ENCODE measurements around the gene GRIK2.
"Not testable (repeated sequence)": the region's sequence is repeated elsewhere in the genome, so short reads cannot be mapped to it uniquely, and the experiment has no call there.

GRIK2 gene

DNA sequence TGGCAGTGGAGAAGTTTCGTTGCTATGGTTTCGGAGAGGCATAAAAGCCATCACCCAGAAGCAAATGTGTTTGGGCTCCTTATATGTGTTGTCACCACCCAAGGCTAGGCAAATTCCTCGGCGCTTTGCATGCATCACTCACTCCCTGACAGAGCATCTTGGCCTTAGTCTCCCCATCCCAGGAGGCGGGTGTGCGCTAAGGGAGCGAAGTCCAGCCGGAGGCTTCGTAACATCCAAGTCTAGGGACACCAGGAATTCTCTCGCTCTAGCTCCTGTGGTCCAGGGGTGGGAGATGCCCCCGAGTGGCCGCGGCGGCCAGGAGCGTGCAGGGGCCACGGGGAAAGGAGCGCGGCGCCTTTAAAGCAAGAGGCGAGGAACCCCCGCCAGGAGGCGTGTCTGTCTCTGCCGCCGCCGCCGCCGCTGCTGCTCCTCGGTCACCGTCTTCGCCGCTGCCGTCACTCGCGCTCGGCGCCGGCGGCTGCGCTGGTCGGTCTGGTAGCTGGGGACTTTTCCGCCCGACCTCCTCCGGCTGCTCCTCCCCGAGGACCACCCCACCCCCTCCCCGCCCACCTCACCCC lies at the start of gene GRIK2:
Gene GRIK2, plus strand, starts transcription at position 458 of the 578 bp plus-strand sequence.
- no peak for DNase-seq (ENCODE audit: low read depth)

DNA sequence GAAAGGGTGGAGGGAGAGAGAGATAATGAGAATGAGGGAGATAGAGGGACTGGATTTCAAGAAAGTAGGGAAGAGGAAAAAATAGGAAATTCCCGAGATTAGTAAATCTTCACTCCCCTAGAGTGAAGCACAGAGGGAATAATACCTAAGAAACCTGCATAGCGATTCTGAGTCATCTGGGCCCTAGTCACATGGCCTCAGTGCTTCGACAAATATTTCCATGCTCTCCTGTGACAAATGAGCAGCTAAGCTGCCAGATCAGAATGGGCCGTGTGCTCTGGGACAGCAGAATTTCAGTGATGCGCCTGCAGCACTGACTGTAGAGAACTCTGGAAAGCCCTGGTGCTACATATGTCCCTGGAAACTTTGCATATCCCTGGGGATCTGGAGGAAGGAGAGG lies 48.6 kb upstream of the GRIK2 start:
- no peak for DNase-seq (ENCODE audit: low read depth)

DNA sequence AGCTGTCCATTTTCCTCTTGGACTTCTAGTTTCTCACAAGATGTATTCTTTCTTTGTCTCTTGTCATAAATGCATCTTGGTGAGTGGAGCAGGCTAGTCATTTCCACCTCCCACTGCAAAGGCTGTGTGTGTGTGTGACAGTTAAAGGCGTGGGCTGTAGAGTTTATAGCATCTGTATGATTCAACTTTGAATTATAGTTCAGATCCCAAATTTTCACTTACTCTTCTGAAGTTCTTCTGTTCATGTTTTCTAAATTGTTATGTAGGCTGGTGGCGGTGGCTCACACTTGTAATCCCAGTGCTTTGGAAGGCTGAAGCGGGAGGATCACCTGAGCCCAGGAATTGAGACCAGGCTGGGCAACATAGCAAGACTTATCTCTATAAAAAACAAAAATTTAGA lies 44.7 kb upstream of the GRIK2 start:
- no peak for DNase-seq (ENCODE audit: low read depth)

DNA sequence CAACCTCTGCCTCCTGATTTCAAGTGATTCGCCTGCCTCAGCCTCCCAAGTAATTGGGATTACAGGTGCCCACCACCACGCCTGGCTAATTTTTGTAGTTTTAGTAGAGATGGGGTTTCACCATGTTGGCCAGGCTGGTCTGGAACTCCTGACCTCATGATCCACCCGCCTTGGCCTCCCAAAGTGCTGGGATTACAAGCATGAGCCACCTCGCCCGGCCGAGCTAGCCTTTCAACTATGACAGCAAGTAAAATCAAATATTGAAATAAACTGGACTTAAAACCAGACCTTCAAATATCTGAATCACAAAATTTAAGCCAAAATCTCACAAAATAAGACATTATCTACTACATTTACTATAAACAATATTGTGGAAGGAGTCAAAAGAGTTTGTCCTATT lies 42.9 kb upstream of the GRIK2 start:
- not testable (repeated sequence) for DNase-seq (ENCODE audit: low read depth)

DNA sequence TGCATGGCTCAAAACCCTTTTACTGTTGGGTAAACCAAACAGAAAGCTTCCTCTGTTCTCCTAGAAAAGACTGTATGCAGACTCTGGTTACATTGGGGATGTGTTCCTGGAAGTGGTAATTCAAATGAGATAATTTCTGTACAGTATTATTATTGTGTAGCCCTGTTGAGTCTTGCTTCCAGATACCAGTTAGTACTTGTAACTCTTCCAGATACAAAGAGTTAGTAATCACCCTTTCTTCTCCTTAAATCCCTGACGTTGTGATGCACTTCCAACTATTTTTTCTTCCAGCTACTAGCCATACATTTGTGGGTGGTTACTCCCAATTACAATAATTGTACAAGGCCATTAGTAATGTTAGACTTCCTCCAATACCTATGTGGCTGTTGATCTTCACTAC lies 42.3 kb upstream of the GRIK2 start:
- no peak for DNase-seq (ENCODE audit: low read depth)

DNA sequence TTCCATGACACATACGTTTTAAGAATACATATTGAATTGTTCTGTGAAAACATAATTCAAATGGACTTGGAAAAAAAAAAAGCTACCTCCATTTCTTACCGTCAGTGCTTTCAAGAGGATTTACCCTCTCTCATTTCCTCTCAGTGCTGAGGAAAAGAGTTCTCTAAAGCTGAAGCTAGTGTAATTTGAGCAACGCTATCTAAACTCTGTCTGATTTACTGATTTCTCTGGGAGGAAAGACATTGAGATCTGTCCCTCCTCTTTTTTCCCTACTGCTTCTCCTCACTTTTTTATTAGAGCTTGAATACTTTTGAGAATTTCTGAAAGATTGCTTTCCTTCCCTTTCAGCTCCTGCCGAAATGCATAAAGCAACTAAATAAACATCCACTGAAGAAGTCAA lies 41.2 kb upstream of the GRIK2 start:
- no peak for DNase-seq (ENCODE audit: low read depth)

DNA sequence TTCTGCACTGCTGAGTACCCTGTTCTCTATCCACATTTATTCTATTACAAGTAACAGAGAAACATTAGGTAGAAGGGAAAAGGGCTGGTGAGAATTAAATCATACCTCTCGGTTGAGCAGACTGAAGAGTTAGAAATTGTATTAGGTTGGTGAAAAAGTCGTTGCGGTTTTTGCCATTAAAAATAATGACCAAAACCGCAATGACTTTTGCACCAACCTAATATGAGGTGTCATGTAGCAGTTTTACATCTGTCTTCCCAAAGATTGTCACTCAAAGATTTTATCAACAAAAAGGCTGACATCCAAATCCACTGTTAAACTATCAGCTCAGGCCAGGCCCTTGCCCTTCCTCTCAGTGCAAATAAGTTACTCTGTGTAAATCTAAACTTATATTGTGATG lies 28.3 kb upstream of the GRIK2 start:
- no peak for DNase-seq (ENCODE audit: low read depth)

DNA sequence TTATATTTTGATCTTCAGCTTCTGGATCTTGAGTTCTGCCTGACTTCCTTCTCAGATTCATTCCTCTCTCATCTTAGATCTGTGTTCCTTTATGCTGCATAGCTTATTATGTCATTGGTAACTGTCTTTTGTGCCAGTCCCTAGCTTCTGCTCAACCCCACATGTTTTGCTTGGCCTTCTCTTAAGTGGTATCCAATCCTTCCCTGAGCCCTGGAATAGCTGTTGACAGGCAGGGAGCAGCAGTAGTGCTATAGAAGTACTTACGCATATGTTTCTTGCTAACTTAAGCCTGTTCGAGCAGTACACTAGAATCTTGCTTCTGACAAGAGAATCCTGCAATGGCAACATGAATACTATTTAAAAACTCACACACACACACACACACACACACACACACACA lies 13.6 kb upstream of the GRIK2 start:
- DNase-seq (ENCODE audit: low read depth), result no peak

DNA sequence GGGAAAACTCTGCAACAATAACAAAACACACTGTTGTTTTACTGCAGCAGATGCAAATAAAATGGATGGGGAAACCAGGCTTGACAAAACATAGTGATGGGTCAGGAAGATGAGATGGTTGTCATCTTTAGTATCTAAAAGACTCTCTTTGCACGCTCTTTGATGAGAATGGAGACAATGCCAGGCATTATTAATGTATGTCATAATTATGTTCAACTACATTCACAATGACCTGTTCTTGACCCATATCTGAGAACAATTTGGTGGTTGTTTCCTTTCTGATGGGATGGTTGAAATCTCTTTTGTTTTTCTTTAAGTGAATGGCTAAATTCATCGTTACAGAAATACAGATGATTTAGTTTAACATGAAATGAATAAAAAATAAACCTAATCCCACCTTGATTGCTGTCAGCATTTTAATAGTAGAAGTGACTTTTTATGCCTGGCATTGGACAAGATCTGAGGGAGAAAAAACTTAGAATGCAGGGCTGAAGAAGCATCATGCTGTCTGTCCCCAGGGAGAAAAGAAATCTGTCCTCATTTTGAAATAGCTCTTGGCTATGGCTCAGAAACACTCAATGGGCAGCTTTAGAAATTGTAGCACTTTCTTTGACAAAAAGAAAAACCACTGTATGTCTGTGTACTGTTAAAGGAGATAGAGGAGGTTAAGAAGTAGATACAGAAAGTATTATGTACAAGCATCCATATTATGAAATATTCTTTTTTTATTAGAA lies 12.4 kb upstream of the GRIK2 start:
- DNase-seq (ENCODE audit: low read depth), result no peak

DNA sequence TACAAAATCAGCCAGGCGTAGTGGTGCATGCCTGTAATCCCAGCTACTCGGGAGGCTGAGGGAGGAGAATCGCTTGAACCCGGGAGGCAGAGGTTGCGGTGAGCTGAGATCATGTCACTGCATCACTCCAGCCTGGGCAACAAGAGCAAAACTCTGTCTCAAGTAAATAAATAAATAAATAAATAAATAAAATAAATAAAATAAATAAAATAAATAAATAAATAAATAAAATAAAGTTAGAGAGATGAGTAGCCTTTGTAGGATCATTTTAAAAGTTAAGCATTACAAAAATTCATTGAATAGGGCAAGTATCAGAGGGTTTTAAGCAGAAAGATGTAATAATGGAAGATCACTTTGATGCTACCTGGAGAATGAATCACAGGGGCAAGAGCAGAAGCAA lies 9.8 kb upstream of the GRIK2 start:
- DNase-seq (ENCODE audit: low read depth), result not testable (repeated sequence)

DNA sequence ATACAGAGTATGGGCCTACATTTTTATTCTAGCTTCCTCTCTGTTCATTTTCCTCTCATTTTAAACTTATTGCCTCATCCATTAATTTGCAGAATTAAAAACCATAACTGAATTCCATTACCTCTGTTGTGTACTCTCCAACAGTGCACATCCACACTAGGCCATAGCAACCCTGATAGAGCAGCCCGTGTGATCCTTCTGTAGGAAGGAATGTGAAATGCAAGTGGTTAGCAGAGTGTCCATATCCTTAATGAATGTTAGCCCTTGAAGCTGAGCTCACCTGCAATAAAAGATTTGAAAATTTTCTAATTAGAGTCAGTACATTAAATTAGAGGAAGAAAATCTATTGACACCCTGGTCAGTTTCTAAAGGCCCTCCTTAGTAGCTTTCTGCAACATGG lies 6.5 kb upstream of the GRIK2 start:
- DNase-seq (ENCODE audit: low read depth), result no peak

DNA sequence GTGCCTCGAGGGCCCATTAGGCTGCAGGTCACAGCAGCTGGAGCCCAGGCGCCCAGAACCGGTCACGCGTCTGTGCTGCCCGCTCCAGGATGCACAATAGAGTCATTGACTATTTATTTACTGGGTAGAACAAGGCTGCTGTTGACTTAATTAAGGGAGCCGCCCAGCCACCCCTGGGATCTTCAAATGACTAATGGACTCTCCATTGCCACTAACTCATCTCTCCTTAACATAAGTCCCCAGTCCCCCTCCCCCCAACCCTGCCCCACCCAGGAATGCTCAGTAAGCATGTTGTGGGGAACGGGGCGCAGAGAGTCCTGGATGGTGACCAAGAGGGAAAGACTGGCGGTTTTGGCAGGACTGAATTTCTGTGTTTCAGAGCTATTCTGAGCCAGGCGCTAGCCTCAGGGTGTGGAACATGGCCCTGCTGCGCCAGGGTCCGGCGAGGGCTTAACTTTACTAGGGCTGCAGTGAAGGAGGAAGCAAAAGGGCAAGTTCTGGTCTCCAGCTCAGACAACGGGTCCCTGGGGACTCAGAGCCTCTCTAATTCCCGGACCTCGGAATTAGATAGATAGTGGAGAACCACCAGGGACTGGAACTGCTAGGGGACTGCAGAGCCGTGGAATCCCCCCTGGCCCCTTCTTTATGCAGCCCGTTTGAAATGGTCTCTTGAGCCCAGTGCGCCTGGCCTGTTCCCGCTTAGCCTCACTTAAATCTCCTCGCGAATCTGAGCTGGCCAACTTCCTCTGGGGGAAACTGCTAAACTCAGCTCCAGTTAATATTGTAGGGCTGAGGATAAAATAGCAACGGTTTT lies 1.5 kb upstream of the GRIK2 start:
- no peak for DNase-seq (ENCODE audit: low read depth)

DNA sequence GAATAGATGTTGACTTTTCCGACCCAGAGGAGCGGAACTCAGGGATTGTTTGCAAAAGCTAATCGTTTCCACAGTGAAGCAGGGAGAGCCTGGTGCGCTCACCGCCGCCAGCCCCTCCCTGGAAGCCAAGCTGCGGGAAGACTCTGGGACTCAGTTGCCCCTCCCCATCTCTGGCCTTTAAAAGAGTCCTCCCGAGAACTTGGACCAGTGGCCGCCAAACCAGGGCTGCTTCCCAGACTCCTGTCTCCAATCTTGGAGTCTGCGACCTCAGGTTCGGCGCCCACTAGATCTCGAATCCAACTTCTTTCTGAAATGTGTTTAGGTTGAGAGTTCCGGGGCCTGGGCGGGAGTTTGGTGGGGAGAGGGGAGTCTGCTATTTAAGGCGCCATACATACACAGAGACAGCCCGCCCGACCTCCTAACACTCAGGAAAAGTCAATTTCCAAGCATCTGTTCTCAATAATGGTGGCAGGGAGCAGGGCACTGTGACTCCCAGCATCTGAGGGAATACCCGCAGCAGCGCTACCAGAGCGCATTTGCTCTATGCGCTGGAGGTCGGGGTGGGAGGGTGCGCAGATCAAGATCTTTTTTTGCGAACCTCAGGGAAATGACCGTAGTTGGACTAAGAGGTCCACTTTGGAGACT lies 800 bp upstream of the GRIK2 start:
- no peak for DNase-seq (ENCODE audit: low read depth)

DNA sequence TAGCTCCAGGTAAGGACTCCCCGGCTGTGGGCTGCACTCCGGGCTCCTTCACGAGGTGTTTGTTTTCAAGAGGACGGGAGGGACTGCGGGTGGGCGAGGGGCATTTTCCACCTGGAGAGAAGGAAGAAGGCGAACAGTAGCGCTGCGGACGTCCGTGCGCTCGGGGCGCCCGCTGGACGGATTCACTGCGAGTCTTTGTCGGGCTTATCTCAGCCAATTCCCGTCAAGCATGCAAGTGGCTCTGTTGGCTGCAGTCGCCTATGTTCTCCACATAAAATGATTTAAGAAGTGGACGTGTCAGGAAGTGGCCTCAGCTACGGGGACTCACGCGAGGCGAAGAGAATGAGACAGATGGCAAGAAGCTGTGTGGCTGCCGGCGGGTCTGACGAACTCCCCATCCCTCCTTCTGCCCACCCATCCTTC lies 332 bp downstream of the GRIK2 start:
- no peak for DNase-seq (ENCODE audit: low read depth)

DNA sequence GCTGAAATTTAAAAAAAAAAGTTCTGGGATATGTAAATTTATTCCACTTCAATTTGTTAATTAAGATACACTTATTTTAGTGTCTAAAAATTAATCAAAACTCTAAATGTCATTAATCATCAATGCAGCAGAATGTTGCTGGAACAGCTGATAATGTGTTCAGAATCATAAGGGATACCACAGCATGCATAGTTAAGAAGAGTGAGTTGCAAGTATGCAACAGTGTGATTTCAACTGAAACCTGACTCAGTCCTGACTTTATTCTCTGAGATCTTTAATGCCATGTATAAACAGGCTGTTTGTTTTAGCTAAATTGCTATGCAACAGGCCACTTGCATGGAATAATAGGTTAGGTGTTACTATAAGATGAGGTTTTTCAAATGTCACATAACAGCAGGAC lies 1.4 kb downstream of the GRIK2 start:
- DNase-seq (ENCODE audit: low read depth), result no peak

DNA sequence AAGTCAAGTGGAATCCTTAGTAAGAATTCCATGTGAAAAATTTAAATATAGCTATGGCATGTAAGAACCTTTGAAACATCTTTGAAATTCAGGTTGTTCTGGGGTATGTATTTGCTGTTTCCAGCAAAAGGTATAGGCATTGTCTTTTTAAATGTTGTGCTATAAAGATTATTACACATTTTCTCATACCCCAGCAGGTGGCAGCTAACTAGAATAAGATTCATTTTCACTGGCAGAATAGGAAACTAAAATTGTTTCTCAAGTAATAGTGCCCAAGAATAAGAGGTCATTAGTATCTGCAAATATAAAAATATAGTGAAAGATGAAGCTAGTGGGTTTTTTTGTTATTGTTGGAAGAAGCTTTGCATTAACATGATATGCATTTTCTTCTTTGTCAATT lies 1.8 kb downstream of the GRIK2 start:
- no peak for DNase-seq (ENCODE audit: low read depth)

DNA sequence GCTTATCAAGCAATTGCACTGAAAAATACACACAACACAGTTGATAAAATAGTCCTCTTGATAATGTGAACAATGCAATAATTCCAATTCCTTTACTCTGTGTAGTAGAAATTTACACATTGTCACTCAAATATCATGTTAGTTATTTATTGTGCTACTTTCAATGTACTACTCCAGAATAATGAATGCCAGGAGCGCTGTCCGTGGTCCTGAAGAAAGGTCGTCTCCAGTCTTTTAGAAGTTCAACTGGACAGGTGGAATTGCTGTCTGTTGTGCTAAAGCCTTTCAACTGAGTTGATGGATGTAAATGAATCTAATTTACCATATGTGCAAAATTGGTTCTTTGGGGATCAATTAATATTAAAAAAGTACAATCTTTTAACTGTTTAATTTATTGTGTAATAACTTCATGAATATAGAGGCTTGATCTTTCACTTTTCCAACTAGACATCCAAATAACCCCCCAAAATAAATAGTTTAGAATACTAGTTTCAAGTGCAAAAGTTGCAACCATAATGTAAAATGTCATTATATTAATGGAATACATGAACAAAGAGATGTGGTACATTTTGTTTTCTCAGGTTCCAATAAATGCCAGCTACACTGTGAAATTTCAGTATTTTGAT lies 3.2 kb downstream of the GRIK2 start:
- DNase-seq (ENCODE audit: low read depth), result peak; percentile 35

DNA sequence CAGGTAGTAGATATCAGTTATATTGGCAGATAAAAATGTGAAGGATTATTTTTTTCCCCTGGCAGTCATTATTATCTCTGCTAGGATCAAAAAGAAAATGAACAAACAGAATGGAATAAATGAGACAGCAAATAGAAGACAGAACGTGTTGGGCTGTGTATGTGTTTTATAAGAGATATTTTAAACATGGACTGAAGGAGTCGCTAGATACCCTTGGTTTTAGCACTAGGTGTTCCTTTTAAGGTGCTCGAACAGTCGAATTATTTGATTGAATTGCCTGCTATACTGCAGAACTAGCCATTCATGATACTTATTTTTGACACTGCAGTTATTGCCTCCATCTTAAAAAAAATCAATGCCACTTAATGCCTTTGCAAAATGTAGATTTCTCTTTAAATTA lies 3.7 kb downstream of the GRIK2 start:
- DNase-seq (ENCODE audit: low read depth), result no peak

DNA sequence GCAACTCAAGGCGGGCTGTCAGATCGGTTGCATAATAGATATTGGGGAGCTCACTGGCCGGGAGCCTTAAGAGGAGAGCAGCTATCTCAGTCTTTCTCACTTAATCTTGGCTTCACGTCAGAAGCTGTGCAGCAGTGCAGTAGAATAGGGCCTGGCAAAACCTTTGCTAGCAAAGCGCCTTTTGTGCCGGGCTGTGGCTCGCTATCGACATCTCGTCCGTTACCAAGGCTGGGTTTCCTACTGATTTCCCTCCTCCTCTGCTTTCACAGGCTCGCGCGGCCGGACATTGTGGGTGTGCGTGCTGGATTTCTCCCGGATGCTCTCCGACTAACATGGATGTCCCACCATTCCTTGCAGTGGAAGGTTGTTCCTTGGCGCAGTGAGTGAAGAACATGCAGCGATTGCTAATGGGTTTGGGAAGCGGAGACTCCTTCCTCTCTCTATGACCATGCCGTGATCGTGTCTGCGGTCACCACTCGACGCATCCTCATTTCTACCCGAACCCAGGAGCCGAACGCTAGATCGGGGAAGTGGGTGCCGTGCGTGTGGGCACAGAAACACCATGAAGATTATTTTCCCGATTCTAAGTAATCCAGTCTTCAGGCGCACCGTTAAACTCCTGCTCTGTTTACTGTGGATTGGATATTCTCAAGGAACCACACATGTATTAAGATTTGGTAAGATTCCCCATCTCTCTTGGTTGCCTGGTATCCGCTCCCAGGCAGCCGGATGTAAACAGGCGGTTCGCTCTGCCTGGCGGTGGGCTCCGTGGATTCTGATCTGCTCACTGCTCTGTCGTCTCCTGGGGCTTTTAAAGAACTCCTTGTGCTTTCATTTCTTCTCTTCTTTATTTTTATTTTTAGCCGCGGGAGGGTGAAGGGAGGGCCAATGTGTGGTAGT lies 5.5 kb downstream of the GRIK2 start:
- no peak for DNase-seq (ENCODE audit: low read depth)

DNA sequence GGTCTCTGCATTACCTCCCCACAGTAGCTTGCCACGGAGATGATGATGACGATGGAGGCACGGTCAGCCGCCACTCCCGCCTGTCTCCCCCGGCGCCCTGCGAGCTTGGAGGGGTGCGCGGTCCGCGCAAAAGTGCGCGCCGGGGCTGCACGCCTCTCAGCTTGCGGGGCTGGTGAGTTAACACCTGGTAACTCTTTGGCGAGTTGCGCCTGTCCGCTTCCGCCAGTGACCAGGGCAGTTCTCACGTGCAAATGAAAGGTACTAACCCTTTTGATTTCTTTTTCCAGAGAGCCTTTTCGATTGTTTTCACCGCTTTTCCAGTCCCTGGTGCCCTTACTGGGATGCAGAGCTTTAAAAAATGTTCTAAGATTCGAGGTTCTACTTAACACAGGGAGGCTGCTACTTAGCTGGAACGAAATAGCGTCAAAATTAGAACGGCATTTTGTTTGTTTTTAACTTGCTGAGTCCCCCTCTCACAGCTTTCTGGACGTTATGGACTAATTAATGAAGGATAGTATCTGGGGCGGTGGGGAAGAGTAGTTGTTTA lies 6.2 kb downstream of the GRIK2 start:
- no peak for DNase-seq (ENCODE audit: low read depth)

All from stromal cell of bone marrow (primary cell).